Astrocyte (in vitro differentiated cells and primary cell): ENCODE data around the gene NOMO2.
"Not testable (repeated sequence)": the region's sequence is repeated elsewhere in the genome, so short reads cannot be mapped to it uniquely, and the experiment has no call there.

Source experiments
- CTCF ChIP-seq: IDR thresholded peaks from 2 replicates; pipeline ENCODE4 v1.5.1; 2011; ENCODE audit warnings: low read depth, mild to moderate bottlenecking, inconsistent platforms, low read length, moderate library complexity; ENCODE audit not compliant: insufficient read depth
- EZH2 ChIP-seq: IDR thresholded peaks from 2 replicates; pipeline ENCODE4 v1.6.1; 2012; ENCODE audit warnings: mild to moderate bottlenecking, low read length, inconsistent platforms; ENCODE audit not compliant: insufficient read depth

- TF ChIP-seq CTCF, EZH2: not testable (repeated sequence)
Measured at GRCh38 chr16:18394363-18394762, 167.5 kb downstream of the NOMO2 start.
